Kasumi-1 (cell line): ENCODE data around the gene LPP.
"Not testable (repeated sequence)": the region's sequence is repeated elsewhere in the genome, so short reads cannot be mapped to it uniquely, and the experiment has no call there.

ENCODE experiments used
- DNase-seq, 2 experiments: peaks; one replicate each; lab custom pipeline; 2025; lab: John Stamatoyannopoulos, UW

Gene LPP

GRCh38 chr3:188584958-188585689 is 431.2 kb downstream of the LPP start:
- DNase-seq: peak in 1 of 2 experiments; percentile 4

DNA sequence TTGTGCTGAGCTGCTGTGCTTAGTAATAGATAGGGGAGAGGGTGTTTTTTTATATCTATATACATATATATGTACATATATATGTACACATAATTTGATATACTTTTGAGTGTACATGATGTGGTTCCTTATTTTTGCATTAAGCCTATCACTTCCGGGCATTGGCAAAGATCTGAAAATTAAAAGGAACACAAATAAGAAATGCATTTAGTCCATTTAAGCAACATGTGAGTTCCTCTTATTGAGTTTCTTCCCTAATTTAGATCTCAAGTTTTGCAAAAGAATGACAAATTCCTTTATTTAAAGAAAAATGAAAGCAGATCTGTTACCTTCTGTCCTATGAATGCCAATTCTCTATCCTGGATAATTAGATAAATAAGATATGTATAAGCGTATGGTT is 435.1 kb downstream of the LPP start:
- peak; percentile 40 to 53 for DNase-seq

- DNase-seq: no peak
These were observed 435.8 kb downstream of the LPP start for GRCh38 chr3:188589771-188590170.

DNA sequence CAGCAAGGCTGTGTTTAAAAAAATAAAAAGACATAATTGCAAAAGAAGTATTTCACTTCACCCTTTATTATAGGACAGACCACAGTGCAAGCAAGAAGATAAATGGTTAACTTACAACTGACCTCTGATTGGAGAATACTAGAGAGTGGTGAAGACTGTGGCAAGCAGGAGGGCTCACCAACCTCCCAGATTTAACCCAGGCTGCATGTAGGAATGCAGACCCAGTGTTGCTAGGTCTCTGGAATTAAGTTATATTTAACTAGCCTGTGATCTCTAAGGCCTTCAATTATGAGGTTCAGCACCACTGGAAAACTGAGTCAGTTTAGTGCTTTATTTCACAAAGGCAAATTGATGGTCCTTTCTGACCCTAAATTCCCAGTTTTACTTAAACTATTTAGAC is 436.6 kb downstream of the LPP start:
- DNase-seq: no peak

DNA sequence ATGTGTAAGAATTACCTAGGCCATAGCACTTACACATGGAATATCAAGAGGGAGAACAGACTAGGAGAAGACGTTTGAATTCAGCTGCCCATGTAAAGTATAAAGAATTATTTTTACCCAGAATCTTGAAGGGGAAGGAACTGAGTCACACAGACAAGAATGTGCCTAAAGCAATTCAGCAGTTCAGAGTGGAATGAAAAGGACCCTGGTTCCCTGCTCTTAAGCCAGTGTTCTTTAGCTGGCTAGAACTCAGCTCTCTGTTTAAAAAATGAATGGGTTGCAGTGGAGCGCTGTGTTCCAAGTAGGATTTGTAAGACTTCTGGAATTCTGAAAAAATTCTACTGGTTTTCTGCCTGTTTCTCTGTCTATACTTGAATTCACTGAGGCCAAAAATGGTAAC is 440.2 kb downstream of the LPP start:
- no peak for DNase-seq

- DNase-seq: no peak
These were observed 442.0 kb downstream of the LPP start for GRCh38 chr3:188595890-188596376.

DNA sequence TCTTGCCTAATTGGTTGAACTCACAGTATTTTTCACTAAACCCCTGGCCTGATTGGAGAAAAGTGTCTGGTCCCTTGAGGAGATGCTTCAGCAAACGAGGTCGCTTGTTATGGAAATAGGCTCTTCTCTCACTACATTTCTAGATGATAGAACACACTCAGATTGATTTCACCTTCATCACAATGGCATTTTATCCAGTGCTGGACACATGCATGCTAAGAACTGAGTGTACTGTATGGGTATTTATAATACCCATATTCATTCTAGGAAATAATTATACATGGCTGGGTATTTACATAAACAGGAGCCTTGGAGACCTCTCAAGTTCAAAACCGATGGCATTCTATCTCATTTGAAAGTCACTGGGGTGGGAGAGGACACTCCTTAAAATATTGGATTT is 444.9 kb downstream of the LPP start:
- no peak for DNase-seq

- DNase-seq: no peak
These were observed 448.2 kb downstream of the LPP start for GRCh38 chr3:188602111-188602510.

GRCh38 chr3:188602620-188603019 is 448.7 kb downstream of the LPP start:
- DNase-seq: no peak

DNA sequence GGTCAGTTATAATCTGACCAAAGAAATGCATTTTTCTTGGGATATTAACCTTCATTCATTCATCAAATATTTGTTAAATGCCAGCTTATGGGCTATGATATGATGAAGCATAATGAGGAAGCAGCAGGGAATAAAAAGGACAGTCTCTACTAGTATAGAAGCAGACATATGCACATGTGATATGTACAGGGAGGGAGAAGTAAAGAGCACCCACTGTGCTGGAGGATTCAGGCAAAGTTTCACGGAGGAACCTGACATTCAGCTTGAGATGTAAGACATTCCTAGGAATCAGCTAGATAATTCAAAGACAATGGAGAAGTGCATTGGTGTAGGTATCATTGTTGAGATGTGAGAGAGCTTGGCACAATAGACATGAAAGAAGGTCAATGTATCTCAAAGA is 450.7 kb downstream of the LPP start:
- DNase-seq: no peak

- no peak for DNase-seq
These were observed 451.3 kb downstream of the LPP start for GRCh38 chr3:188605231-188605630.

DNA sequence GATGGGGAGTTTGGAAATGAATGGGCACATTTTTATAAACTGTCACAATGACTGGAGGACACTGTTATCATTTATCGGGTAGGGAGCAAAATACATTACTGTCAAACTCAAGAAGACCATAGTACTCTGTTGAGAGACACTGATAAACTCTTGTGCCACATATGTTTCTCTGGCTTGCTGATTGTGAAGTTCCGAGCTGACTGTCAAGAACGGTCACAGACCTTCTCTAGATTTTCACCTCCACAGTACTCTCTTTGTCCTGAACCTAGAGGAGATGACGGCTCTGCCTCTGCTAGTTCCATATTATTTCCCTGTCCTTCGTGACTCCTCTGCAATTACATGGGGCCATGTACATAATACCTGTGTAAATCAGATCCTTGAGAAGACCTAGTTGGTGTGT is 451.9 kb downstream of the LPP start:
- DNase-seq: no peak

GRCh38 chr3:188607805-188608315 is 453.9 kb downstream of the LPP start:
- DNase-seq: peak in 1 of 2 experiments; percentile 4

DNA sequence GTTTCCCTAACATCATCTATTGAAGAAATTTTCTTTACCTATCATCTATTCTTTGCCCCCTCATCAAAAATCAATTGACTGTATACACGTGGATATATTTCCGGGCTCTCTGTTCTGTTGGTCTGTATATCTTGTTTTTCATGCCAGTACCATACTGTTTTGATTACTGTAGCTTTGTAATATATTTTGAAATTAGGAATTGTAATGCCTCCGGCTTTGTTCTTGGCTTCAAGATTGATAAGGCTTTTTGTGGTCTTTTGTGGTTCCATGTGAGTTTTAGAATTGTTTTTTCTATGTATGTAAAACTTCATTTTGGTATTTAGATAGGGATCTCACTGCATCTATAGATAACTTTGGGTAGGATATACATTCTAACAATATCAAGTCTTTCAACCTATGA is 454.4 kb downstream of the LPP start:
- DNase-seq: no peak

DNA sequence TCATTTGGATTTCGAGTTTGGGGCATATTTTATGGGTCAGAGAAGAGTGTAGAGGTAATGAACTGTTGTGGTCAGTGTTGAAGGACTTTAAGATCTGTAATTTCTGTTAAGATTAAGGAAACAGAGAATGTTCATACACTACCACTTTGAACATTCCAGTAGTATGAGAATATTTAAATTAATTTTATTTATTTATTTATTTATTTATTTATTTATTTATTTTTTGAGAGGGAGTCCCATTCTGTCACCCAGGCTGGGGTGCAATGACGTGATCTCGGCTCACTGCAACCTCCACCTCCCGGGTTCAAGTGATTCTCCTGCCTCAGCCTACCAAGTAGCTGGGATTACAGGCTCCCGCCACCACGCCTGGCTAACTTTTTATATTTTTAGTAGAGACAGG is 459.8 kb downstream of the LPP start:
- not testable (repeated sequence) for DNase-seq

- DNase-seq: no peak
These were observed 463.3 kb downstream of the LPP start for GRCh38 chr3:188617270-188617669.

DNA sequence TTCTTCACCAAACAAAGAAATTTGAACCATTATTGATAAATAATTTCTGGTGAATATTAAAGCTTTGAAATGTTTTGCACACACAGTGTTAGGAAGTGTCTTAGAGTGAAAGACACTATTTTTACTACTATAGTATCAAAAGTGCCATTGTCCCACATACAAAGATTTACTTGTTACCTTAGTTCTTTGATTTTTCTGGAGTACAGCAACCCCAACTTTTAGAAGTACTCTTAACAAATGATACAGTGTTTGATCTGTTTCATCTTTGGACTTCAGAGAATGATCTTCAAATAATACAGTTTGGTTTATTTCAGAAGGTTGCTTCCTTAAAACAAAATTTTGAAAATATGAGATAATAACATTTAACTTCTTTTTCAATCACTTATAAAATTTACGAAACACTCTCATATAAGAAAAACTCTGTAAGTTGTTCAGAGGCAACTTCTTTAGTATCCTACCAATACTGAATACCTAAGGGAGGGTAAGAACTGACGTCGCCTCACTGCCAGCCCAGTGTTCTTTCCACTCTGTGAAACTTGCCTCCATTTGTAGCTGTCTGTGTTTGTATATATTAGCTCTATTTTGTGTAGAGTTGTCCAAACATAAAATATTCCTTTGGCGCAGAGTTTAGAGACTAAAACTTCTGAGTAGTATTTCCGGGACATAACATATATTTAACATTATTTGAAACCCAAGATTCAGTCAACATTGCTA is 464.2 kb downstream of the LPP start:
- no peak for DNase-seq

GRCh38 chr3:188620752-188621151 is 466.8 kb downstream of the LPP start:
- no peak for DNase-seq

DNA sequence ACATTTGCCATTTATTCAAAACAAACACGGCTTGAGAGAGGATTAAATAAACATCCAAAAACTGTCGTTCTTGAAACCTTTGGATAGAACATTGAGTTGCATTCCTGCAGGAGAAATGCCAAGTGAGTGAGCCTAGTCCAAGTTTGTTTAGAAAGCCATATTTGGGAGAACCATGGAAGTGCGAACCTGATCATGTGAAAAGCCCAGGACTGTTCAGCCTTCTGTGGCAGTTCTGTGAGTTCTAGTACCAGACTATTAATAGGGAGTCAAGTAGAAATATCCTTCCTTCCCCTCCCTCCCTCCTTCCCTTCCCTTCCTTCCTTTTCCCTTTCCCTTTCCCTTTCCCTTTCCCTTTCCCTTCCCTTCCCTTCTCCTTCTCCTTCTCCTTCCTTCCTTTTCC is 470.4 kb downstream of the LPP start:
- no peak for DNase-seq

DNA sequence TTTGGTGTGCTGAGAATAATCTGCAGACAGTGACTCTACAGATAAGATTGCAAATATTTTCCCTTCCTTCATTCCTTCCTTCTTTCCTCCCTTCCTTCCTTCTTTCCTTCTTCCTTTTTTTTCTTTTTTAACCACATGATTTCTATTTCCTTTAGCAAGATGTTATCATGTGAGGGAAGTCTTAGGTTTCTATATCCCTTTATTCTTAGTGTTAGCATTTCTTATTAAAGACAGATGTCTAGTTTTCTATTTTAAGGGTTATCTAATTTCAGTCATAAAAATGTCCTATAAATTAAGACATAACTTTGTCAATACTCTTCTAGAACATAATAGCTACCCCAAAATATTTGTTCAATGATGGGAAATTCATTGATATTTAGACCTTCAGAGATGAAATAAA is 470.9 kb downstream of the LPP start:
- no peak for DNase-seq

DNA sequence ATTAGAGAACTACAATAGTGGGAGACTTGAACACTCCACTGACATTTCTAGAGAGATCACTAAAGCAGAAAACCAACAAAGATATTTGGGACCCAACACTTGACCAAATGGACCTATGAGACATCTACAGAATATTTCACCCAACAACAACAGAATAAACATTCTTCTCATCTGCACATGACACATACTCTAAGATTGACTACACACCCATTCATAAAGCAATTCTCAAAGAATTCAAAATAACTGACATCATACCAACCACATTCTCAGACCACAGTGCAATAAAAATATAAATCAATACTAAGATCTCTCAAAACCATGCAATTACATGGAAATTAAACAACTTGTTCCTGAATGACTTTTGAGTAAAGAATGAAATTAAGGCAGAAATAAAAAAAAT is 473.7 kb downstream of the LPP start:
- DNase-seq: no peak

GRCh38 chr3:188631291-188632010 is 477.5 kb downstream of the LPP start:
- DNase-seq: no peak

DNA sequence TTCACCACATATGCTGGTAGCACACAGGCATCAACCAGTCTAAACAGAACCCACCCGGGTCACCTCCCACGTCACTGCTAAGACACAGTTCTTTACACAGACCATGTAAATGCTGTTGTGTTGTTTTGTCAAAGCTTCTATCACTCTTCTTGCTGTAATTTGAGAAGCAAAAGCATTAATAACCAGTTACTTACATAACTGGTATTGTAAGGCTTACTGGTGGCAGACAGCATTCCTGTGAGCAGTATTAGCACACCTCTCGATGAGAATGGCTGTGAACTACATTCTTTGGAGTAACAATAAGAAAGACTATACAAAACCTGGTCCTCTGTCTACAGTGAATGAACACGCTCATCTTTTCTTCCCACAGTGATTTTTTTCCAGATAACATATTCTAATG is 479.2 kb downstream of the LPP start:
- no peak for DNase-seq
